ENCODE measurements around the gene ZRANB3. TPM values are rescaled to one million over a fixed set of nuclear protein-coding genes. Genes with fewer than 3 reads are reported as not detected.

Gene ZRANB3
- total and polyA plus RNA-seq, 2 experiments from 2014 or later, result 10.5 to 16.8 TPM

DNA sequence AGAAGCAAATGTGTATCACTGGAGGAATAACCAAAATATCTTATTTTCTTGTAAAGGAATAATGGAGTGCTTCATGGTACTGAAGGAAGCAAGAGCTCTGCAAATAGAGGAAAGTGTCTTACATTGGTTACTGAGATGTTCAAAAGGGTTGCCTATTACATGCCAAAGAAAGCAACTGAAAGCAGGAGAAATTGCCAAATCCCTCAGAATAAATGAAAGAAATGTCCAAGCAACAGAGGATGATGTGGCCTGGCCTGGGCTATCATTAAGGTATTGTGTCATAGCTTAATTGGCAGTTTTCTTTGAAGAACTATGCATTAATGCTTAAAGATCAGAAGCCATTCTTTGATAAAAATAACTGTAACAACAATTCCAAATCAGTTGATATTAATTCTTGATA, 305.2 kb downstream of the ZRANB3 start (continued):
- TF ChIP-seq POLR2AphosphoS5 (IDR thresholded peaks at IDR 0.05; ENCODE audit: low read depth) (no peak), JUNB (IDR thresholded peaks at IDR 0.05; ENCODE audit: unreplicated experiment) (no peak), ZNF331 (CRISPR knock-in tag; IDR thresholded peaks at IDR 0.05; ENCODE audit: low read depth) (no peak)
- TF ChIP-seq, protein P1, sequence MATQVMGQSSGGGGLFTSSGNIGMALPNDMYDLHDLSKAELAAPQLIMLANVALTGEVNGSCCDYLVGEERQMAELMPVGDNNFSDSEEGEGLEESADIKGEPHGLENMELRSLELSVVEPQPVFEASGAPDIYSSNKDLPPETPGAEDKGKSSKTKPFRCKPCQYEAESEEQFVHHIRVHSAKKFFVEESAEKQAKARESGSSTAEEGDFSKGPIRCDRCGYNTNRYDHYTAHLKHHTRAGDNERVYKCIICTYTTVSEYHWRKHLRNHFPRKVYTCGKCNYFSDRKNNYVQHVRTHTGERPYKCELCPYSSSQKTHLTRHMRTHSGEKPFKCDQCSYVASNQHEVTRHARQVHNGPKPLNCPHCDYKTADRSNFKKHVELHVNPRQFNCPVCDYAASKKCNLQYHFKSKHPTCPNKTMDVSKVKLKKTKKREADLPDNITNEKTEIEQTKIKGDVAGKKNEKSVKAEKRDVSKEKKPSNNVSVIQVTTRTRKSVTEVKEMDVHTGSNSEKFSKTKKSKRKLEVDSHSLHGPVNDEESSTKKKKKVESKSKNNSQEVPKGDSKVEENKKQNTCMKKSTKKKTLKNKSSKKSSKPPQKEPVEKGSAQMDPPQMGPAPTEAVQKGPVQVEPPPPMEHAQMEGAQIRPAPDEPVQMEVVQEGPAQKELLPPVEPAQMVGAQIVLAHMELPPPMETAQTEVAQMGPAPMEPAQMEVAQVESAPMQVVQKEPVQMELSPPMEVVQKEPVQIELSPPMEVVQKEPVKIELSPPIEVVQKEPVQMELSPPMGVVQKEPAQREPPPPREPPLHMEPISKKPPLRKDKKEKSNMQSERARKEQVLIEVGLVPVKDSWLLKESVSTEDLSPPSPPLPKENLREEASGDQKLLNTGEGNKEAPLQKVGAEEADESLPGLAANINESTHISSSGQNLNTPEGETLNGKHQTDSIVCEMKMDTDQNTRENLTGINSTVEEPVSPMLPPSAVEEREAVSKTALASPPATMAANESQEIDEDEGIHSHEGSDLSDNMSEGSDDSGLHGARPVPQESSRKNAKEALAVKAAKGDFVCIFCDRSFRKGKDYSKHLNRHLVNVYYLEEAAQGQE (IDR thresholded peaks at IDR 0.05; ENCODE audit: unreplicated experiment), result no peak

DNA sequence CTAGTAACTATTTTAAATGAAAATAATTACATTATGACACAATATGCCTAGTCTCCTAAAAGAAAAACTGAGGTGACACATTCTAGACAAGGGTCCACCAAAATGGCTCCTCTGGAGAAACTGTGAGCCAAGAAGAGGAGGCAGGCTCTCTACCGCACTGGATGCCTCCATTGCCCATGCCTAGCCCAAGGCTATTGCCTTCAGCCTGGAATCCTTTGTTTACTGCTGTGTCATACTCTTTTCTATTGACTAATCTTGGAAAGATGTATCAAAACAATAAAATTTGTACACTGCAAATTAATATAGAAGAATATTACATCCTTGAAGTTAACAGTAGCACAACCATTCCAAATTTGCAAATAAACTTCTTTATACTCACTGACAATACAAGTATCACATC, 311.8 kb downstream of the ZRANB3 start:
- Histone ChIP-seq H3K36me3 (ENCODE audit: insufficient read depth) (no peaks in the 10 kb centered on the region), H3K27me3 (ENCODE audit: insufficient read depth) (no peaks in the 10 kb centered on the region), H3K4me1 (ENCODE audit: insufficient read depth) (no peaks in the 10 kb centered on the region), H3K9me2 (ENCODE audit: insufficient read depth) (no peaks in the 10 kb centered on the region), H3K4me3 (no peak overlapping the region), H3K27ac (ENCODE audit: low read depth) (no peak overlapping the region), H3F3A (replicated peaks; ENCODE audit: low read depth) (no peaks in the 10 kb centered on the region), H3K4me2 (no peak overlapping the region), H2AFZ (no peak overlapping the region), H4K20me1 (replicated peaks; ENCODE audit: insufficient read depth) (no peaks in the 10 kb centered on the region), H3K79me2 (replicated peaks; ENCODE audit: insufficient read depth) (no peaks in the 10 kb centered on the region)
- Mint-ChIP-seq H3K4me3 (no peak overlapping the region), H3K27ac (no peak overlapping the region), H3K36me3 (ENCODE audit: low read depth) (peaks cover 2% of the 10 kb centered on the region; the same call in 1 of the 3 replicates), H3K4me1 (no peaks in the 10 kb centered on the region), H3K9me3 (no peaks in the 10 kb centered on the region), H3K27me3 (ENCODE audit: insufficient read depth, low read depth, poor library complexity) (no peaks in the 10 kb centered on the region)
- no peak for ATAC-seq
- no peak for DNase-seq (ENCODE audit: low spot score)
- TF ChIP-seq NANOG (IDR thresholded peaks at IDR 0.05; ENCODE audit: borderline replicate concordance) (no peak), EZH2 (IDR thresholded peaks at IDR 0.05; ENCODE audit: low read depth, unreplicated experiment) (no peak), JUNB (IDR thresholded peaks at IDR 0.05; ENCODE audit: unreplicated experiment) (no peak), ZNF331 (CRISPR knock-in tag; IDR thresholded peaks at IDR 0.05; ENCODE audit: low read depth) (no peak), ZNF114 (CRISPR knock-in tag; IDR thresholded peaks at IDR 0.05) (no peak), STAT1 (IDR thresholded peaks at IDR 0.05; ENCODE audit: unreplicated experiment) (no peak)
- TF ChIP-seq, protein P1 (IDR thresholded peaks at IDR 0.05; ENCODE audit: unreplicated experiment), result no peak
- TF ChIP-seq, protein P2, sequence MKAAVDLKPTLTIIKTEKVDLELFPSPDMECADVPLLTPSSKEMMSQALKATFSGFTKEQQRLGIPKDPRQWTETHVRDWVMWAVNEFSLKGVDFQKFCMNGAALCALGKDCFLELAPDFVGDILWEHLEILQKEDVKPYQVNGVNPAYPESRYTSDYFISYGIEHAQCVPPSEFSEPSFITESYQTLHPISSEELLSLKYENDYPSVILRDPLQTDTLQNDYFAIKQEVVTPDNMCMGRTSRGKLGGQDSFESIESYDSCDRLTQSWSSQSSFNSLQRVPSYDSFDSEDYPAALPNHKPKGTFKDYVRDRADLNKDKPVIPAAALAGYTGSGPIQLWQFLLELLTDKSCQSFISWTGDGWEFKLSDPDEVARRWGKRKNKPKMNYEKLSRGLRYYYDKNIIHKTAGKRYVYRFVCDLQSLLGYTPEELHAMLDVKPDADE (IDR thresholded peaks at IDR 0.05), result no peak
- TF ChIP-seq, protein P3, sequence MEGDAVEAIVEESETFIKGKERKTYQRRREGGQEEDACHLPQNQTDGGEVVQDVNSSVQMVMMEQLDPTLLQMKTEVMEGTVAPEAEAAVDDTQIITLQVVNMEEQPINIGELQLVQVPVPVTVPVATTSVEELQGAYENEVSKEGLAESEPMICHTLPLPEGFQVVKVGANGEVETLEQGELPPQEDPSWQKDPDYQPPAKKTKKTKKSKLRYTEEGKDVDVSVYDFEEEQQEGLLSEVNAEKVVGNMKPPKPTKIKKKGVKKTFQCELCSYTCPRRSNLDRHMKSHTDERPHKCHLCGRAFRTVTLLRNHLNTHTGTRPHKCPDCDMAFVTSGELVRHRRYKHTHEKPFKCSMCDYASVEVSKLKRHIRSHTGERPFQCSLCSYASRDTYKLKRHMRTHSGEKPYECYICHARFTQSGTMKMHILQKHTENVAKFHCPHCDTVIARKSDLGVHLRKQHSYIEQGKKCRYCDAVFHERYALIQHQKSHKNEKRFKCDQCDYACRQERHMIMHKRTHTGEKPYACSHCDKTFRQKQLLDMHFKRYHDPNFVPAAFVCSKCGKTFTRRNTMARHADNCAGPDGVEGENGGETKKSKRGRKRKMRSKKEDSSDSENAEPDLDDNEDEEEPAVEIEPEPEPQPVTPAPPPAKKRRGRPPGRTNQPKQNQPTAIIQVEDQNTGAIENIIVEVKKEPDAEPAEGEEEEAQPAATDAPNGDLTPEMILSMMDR (conservative IDR thresholded peaks at IDR 0.05; ENCODE audit: low read depth in 2 of 2), result no peak

Measured in GM23338 (cell line).